ENCODE measurements around the gene A2ML1.

DNA sequence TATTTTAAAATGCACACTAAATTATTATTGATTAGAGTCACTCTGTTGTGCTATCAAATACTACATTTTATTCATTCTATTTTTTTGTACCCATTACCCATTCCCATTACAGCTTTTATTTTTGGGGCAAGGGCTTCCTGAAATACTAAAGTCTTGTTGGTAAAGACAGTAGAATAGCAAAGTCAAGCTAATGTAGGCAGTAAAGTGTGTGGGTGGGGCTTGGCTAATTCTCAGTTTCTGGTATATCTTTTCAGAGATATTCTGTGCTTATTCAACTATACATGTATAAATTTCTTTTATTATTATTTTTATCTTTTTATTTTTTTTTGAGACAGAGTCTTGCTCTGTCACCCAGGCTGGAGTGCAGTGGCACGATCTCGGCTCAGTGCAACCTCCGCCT, 69.6 kb downstream of the A2ML1 start:
- TF ChIP-seq EZH2 (IDR thresholded peaks at IDR 0.05; ENCODE audit: insufficient read depth, poor library complexity, severe bottlenecking) (no peak), EZH2phosphoT487 (IDR thresholded peaks at IDR 0.05; ENCODE audit: insufficient read depth, low read depth) (no peak)

Measured in GM23248 (cell line).